Breast epithelium (tissue), 3 donors: ENCODE data around the gene GK.

Source experiments
- CTCF ChIP-seq, 3 donors: fragments of 450-650 bp; IDR thresholded peaks; one replicate each; pipeline ENCODE4 v1.5.1; 2016 to 2017; ENCODE audit warnings: antibody characterized with exemption in 3 of 3, mild to moderate bottlenecking in 3 of 3, moderate library complexity in 3 of 3
- POLR2AphosphoS5 ChIP-seq, 3 donors: sonication (generic); formaldehyde crosslinking; IDR thresholded peaks; one replicate each; pipeline ENCODE4 v1.6.1; 2017; ENCODE audit warnings: antibody characterized with exemption in 3 of 3

- no peak for TF ChIP-seq POLR2AphosphoS5 (IDR thresholded peaks at IDR 0.05)
- TF ChIP-seq CTCF (IDR thresholded peaks at IDR 0.05), result no peak
These were observed 10.1 kb downstream of the GK start for GRCh38 chrX:30663322-30663721.
